ENCODE data around the gene GPATCH2L.
A peak's percentile ranks its signal among the peaks of the same experiment; 100 is the strongest.

The GPATCH2L gene

DNA sequence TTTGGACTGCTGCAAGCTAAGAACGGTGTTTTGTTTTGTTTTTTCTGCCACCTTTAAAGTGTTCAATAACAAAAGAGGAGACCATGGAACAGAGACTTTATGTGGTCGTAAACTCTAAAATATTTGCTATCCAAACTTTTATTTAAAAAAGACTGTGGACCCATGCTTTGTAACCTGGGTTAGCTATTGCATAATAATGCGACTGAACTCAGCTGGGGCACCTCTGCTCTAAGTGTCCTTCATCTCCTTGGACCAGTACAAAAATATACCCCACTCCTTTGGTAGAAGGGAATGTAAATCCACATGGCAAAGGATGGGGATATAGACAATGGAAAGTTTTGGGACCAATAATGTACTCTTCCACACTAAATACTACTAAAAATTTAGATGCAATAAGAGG, 65.5 kb downstream of the GPATCH2L start:
- no peak for TF ChIP-seq GABPA (IDR thresholded peaks at IDR 0.05; ENCODE audit: low read depth)
- TF ChIP-seq, protein P1, sequence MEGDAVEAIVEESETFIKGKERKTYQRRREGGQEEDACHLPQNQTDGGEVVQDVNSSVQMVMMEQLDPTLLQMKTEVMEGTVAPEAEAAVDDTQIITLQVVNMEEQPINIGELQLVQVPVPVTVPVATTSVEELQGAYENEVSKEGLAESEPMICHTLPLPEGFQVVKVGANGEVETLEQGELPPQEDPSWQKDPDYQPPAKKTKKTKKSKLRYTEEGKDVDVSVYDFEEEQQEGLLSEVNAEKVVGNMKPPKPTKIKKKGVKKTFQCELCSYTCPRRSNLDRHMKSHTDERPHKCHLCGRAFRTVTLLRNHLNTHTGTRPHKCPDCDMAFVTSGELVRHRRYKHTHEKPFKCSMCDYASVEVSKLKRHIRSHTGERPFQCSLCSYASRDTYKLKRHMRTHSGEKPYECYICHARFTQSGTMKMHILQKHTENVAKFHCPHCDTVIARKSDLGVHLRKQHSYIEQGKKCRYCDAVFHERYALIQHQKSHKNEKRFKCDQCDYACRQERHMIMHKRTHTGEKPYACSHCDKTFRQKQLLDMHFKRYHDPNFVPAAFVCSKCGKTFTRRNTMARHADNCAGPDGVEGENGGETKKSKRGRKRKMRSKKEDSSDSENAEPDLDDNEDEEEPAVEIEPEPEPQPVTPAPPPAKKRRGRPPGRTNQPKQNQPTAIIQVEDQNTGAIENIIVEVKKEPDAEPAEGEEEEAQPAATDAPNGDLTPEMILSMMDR (IDR thresholded peaks at IDR 0.05; ENCODE audit: insufficient read depth, low read length): no peak
- Histone ChIP-seq H3K27ac (replicated peaks) (no peak overlapping the region), H3K27me3 (ENCODE audit: insufficient read depth, poor library complexity, severe bottlenecking) (no peaks in the 10 kb centered on the region), H3K4me3 (replicated peaks; ENCODE audit: insufficient read depth, low read length) (no peak overlapping the region)
- no peak for DNase-seq (ENCODE audit: low read depth in 1 of 2, low spot score in 1 of 2)

GRCh38 chr14:76218662-76219061, 66.9 kb downstream of the GPATCH2L start:
- DNase-seq (ENCODE audit: low read depth in 1 of 2, low spot score in 1 of 2): no peak
- no peak overlapping the region for H3K27ac ChIP-seq (replicated peaks)
- no peaks in the 10 kb centered on the region for H3K27me3 ChIP-seq (ENCODE audit: insufficient read depth, poor library complexity, severe bottlenecking)
- TF ChIP-seq, protein P1 (IDR thresholded peaks at IDR 0.05; ENCODE audit: insufficient read depth, low read length): no peak
- TF ChIP-seq POLR2AphosphoS5 (IDR thresholded peaks at IDR 0.05; ENCODE audit: low read depth) (no peak), GABPA (IDR thresholded peaks at IDR 0.05; ENCODE audit: low read depth) (no peak), SPI1 (IDR thresholded peaks at IDR 0.05; ENCODE audit: borderline replicate concordance, low read depth) (no peak), REST (IDR thresholded peaks at IDR 0.05; ENCODE audit: insufficient replicate concordance, low read depth) (no peak)
- H3K4me3 ChIP-seq (replicated peaks; ENCODE audit: insufficient read depth, low read length): no peak overlapping the region

GRCh38 chr14:76219873-76220272, 68.2 kb downstream of the GPATCH2L start:
- H3K27ac ChIP-seq (replicated peaks): no peak overlapping the region
- H3K4me3 ChIP-seq (replicated peaks; ENCODE audit: insufficient read depth, low read length): no peak overlapping the region
- TF ChIP-seq POLR2AphosphoS5 (IDR thresholded peaks at IDR 0.05; ENCODE audit: low read depth) (no peak), GABPA (IDR thresholded peaks at IDR 0.05; ENCODE audit: low read depth) (no peak), SPI1 (IDR thresholded peaks at IDR 0.05; ENCODE audit: borderline replicate concordance, low read depth) (no peak), REST (IDR thresholded peaks at IDR 0.05; ENCODE audit: insufficient replicate concordance, low read depth) (no peak)
- TF ChIP-seq, protein P1 (IDR thresholded peaks at IDR 0.05; ENCODE audit: insufficient read depth, low read length): no peak
- DNase-seq (ENCODE audit: low read depth in 1 of 2, low spot score in 1 of 2): no peak
- H3K27me3 ChIP-seq (ENCODE audit: insufficient read depth, poor library complexity, severe bottlenecking): no peaks in the 10 kb centered on the region

DNA sequence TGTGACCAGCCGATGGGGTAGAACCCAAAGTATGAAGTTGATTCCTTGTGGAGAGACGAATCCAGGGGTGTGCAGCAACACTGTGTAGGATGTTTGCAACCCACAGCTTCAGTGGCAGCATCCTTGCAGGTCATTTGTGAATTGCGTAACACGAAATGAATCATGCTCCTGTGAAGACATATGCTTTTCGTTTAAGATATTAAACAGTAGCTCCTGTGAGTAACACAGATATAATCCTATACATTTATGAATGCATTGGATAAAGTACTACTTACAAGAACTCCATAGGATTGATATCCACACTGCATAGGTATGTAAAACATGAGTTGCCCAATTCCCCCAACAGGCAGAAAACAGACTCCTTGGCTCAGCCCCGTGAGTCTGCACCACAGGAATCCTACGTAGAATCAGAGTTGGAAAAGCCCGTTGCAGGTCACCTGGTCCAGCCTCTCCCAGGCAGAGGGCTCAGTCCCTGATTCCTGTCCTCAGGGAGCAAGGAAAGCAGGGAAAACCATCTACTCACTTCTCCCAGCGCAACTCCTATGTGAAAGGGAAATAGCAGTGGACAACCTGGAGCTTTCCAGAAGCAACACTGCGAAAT, 75.8 kb downstream of the GPATCH2L start:
- TF ChIP-seq GABPA (IDR thresholded peaks at IDR 0.05; ENCODE audit: low read depth) (no peak), SPI1 (IDR thresholded peaks at IDR 0.05; ENCODE audit: borderline replicate concordance, low read depth) (no peak)
- Histone ChIP-seq H3K27ac (replicated peaks) (no peak overlapping the region), H3K27me3 (ENCODE audit: insufficient read depth, poor library complexity, severe bottlenecking) (no peaks in the 10 kb centered on the region), H3K4me3 (replicated peaks; ENCODE audit: insufficient read depth, low read length) (no peak overlapping the region)
- peak; percentile 13 to 32 for DNase-seq (ENCODE audit: low read depth in 1 of 2, low spot score in 1 of 2)
